Panc1 (cell line): ENCODE results near the gene PLEKHD1. TPM values are rescaled to one million over a fixed set of nuclear protein-coding genes. Genes with fewer than 3 reads are reported as not detected.

Source experiments
- ATAC-seq: fragments of 200-7000 bp; cut with Tn5 transposase; 2 replicates; pipeline ENCODE4 v1.9.1; 2020; ENCODE audit warnings: mild to moderate bottlenecking, moderate library complexity
- BruUV-seq: library from RNA; stranded (reverse); fragments of 400-500 nt; replicated peaks from 2 replicates; lab custom pipeline; 2021; lab: Mats Ljungman, UMichigan
- CTCF ChIA-PET: fragments of 300-600 bp; sonication (Branson Sonifier 250); formaldehyde crosslinking; loops from one replicate; lab custom pipeline; 2022; ENCODE audit warnings: antibody characterized with exemption; lab: Charles Lee
- POLR2A ChIA-PET: fragments of 300-600 bp; sonication (Branson Sonifier 250); formaldehyde crosslinking; loops from one replicate; lab custom pipeline; 2022; ENCODE audit warnings: antibody characterized with exemption; lab: Charles Lee
- DNase-seq: peaks from one replicate; pipeline ENCODE4 v3.0.0-alpha.2; 2010; ENCODE audit warnings: low read depth, low spot score
- H3K27ac ChIP-seq: 2 replicates; pipeline ENCODE4 v1.5.1; 2011; ENCODE audit warnings: mild to moderate bottlenecking, low read length, inconsistent platforms
- H3K27me3 ChIP-seq: fragments of 200-500 bp; sonication (Bioruptor generic); 2 replicates; pipeline ENCODE4 v1.6.0; 2014; ENCODE audit warnings: low read length, inconsistent platforms; ENCODE audit not compliant: control insufficient read depth, insufficient read depth
- H3K36me3 ChIP-seq: fragments of 200-500 bp; sonication (Bioruptor generic); 2 replicates; pipeline ENCODE4 v1.5.1; 2014; ENCODE audit warnings: inconsistent platforms, mild to moderate bottlenecking, low read length, moderate library complexity; ENCODE audit not compliant: control insufficient read depth, insufficient read depth
- H3K4me1 ChIP-seq: 2 replicates; pipeline ENCODE4 v1.5.1; 2011; ENCODE audit warnings: inconsistent platforms, mild to moderate bottlenecking, low read length, moderate library complexity; ENCODE audit not compliant: control insufficient read depth, insufficient read depth
- H3K4me3 ChIP-seq, 2 experiments: 2 replicates each; pipeline ENCODE4 v1.5.1; 2011 to 2012; ENCODE audit warnings: low read depth in 2 of 2, low read length in 2 of 2, mild to moderate bottlenecking in 2 of 2, inconsistent platforms in 1 of 2, moderate library complexity in 1 of 2
- H3K9me3 ChIP-seq: fragments of 200-500 bp; sonication (Bioruptor generic); 2 replicates; pipeline ENCODE4 v1.5.1; 2014; ENCODE audit warnings: low read depth, mild to moderate bottlenecking, inconsistent platforms, low read length, moderate library complexity; ENCODE audit not compliant: control insufficient read depth, insufficient read depth
- POLR2AphosphoS5 ChIP-seq: IDR thresholded peaks from 2 replicates; pipeline ENCODE4 v1.6.1; 2012; ENCODE audit warnings: mild to moderate bottlenecking, low read depth, low read length, moderate library complexity
- SIN3A ChIP-seq: IDR thresholded peaks from 2 replicates; pipeline ENCODE4 v1.6.1; 2012; ENCODE audit warnings: low read depth, mild to moderate bottlenecking, low read length, moderate library complexity, borderline replicate concordance; ENCODE audit not compliant: insufficient read depth
- TCF7L2 ChIP-seq: IDR thresholded peaks from 2 replicates; pipeline ENCODE4 v1.6.1; 2011; ENCODE audit warnings: mild to moderate bottlenecking, low read depth, low read length, inconsistent platforms
- in situ Hi-C: cut with HindIII; loops from 2 replicates; pipeline ENCODE4 v1.10.0; 2016; ENCODE audit warnings: low sequenced_read_pairs, low pct_unique_long_range_greater_than_20kb
- intact Hi-C: fragments of 100-400 bp; cut with micrococcal nuclease; formaldehyde crosslinking; loops from one replicate; pipeline ENCODE4 v1.10.0; 2022; ENCODE audit not compliant: unreplicated experiment
- total RNA-seq: library from RNA; stranded (reverse); gene quantifications from one replicate; pipeline ENCODE4 v1.2.1, GENCODE V29; 2021; ENCODE audit not compliant: unreplicated experiment
- TF ChIP-seq, protein P1 (sequence below), 2 experiments: IDR thresholded peaks; 2 replicates each; pipeline ENCODE4 v1.6.1; 2011 to 2012; ENCODE audit warnings: low read depth in 2 of 2, control low read depth in 1 of 2, low read length in 1 of 2, mild to moderate bottlenecking in 1 of 2, moderate library complexity in 1 of 2; ENCODE audit not compliant: insufficient read depth in 1 of 2
- TF ChIP-seq, protein P2 (sequence below): fragments of 450-650 bp; IDR thresholded peaks from 2 replicates; pipeline ENCODE4 v1.5.1; 2017; ENCODE audit warnings: mild to moderate bottlenecking

Gene PLEKHD1
- total RNA-seq, 1 experiment from 2014 or later = 0.08 TPM

- BruUV-seq = no TSS peak
- in situ Hi-C loops = no loop called here
- CTCF ChIA-PET = no interaction called here
- Histone ChIP-seq H3K27me3 (no peaks in the 10 kb centered on the region), H3K4me3 (no peak overlapping the region), H3K9me3 (no peaks in the 10 kb centered on the region), H3K27ac (no peak overlapping the region), H3K36me3 (no peaks in the 10 kb centered on the region), H3K4me1 (no peaks in the 10 kb centered on the region)
- POLR2A ChIA-PET = no interaction called here
- TF ChIP-seq POLR2AphosphoS5 (no peak), TCF7L2 (no peak), SIN3A (no peak)
- TF ChIP-seq, protein P1, sequence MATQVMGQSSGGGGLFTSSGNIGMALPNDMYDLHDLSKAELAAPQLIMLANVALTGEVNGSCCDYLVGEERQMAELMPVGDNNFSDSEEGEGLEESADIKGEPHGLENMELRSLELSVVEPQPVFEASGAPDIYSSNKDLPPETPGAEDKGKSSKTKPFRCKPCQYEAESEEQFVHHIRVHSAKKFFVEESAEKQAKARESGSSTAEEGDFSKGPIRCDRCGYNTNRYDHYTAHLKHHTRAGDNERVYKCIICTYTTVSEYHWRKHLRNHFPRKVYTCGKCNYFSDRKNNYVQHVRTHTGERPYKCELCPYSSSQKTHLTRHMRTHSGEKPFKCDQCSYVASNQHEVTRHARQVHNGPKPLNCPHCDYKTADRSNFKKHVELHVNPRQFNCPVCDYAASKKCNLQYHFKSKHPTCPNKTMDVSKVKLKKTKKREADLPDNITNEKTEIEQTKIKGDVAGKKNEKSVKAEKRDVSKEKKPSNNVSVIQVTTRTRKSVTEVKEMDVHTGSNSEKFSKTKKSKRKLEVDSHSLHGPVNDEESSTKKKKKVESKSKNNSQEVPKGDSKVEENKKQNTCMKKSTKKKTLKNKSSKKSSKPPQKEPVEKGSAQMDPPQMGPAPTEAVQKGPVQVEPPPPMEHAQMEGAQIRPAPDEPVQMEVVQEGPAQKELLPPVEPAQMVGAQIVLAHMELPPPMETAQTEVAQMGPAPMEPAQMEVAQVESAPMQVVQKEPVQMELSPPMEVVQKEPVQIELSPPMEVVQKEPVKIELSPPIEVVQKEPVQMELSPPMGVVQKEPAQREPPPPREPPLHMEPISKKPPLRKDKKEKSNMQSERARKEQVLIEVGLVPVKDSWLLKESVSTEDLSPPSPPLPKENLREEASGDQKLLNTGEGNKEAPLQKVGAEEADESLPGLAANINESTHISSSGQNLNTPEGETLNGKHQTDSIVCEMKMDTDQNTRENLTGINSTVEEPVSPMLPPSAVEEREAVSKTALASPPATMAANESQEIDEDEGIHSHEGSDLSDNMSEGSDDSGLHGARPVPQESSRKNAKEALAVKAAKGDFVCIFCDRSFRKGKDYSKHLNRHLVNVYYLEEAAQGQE (IDR thresholded peaks at IDR 0.05; ENCODE audit: insufficient read depth in 1 of 2, low read depth in 2 of 2, low read length in 1 of 2) = no peak
- TF ChIP-seq, protein P2, sequence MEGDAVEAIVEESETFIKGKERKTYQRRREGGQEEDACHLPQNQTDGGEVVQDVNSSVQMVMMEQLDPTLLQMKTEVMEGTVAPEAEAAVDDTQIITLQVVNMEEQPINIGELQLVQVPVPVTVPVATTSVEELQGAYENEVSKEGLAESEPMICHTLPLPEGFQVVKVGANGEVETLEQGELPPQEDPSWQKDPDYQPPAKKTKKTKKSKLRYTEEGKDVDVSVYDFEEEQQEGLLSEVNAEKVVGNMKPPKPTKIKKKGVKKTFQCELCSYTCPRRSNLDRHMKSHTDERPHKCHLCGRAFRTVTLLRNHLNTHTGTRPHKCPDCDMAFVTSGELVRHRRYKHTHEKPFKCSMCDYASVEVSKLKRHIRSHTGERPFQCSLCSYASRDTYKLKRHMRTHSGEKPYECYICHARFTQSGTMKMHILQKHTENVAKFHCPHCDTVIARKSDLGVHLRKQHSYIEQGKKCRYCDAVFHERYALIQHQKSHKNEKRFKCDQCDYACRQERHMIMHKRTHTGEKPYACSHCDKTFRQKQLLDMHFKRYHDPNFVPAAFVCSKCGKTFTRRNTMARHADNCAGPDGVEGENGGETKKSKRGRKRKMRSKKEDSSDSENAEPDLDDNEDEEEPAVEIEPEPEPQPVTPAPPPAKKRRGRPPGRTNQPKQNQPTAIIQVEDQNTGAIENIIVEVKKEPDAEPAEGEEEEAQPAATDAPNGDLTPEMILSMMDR = no peak
- ATAC-seq = no peak
- no peak for DNase-seq
- intact Hi-C loops = no loop called here
Observed at GRCh38 chr14:69473260-69473659, 11.3 kb upstream of the PLEKHD1 start.

GRCh38 chr14:69473946-69474345 is 10.6 kb upstream of the PLEKHD1 start:
- no peak overlapping the region for H3K27ac ChIP-seq
- DNase-seq = no peak
- ATAC-seq = no peak
- BruUV-seq = no TSS peak
- POLR2A ChIA-PET = no interaction called here
- TF ChIP-seq POLR2AphosphoS5 (no peak), SIN3A (no peak), TCF7L2 (no peak)
- TF ChIP-seq, protein P1 (IDR thresholded peaks at IDR 0.05; ENCODE audit: insufficient read depth in 1 of 2, low read depth in 2 of 2, low read length in 1 of 2) = no peak
- TF ChIP-seq, protein P2 = no peak
- H3K4me1 ChIP-seq = no peaks in the 10 kb centered on the region
- no peaks in the 10 kb centered on the region for H3K9me3 ChIP-seq
- intact Hi-C loops = no loop called here
- no peak overlapping the region for H3K4me3 ChIP-seq
- no peaks in the 10 kb centered on the region for H3K36me3 ChIP-seq
- in situ Hi-C loops = no loop called here
- H3K27me3 ChIP-seq = no peaks in the 10 kb centered on the region
- CTCF ChIA-PET = no interaction called here
